GM21786 (cell line): ENCODE data around the gene AK4.
A peak's percentile ranks its signal among the peaks of the same experiment; 100 is the strongest.
"Not testable (repeated sequence)": the region's sequence is repeated elsewhere in the genome, so short reads cannot be mapped to it uniquely, and the experiment has no call there.

Experiments used
- ATAC-seq: cut with Tn5 transposase; IDR thresholded peaks from one replicate; pipeline ENCODE4 v1.9.1; 2021; ENCODE audit not compliant: unreplicated experiment

Gene AK4

DNA sequence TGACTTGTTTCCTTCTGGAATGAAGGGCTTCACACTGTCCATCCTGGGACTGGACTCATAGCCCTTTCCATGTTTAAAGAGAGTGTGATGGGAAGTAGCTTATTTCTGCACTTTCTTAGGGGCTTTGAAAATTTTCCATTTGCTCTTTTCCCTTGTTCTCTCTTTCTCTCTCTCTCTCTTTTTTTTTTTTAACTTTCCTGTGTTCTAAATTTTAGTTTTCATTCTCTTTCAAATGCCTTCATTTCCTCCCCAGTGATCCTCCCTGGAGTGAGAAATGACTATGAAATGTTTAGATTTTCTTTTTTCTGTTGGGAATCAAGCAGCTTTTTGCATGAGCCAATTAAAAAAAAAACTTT, 2.1 kb downstream of the AK4 start:
- no peak for ATAC-seq

- no peak for ATAC-seq
These were observed 2.7 kb downstream of the AK4 start for GRCh38 chr1:65150583-65151263.

- ATAC-seq, result no peak
These were observed 3.6 kb downstream of the AK4 start for GRCh38 chr1:65151641-65152040.

DNA sequence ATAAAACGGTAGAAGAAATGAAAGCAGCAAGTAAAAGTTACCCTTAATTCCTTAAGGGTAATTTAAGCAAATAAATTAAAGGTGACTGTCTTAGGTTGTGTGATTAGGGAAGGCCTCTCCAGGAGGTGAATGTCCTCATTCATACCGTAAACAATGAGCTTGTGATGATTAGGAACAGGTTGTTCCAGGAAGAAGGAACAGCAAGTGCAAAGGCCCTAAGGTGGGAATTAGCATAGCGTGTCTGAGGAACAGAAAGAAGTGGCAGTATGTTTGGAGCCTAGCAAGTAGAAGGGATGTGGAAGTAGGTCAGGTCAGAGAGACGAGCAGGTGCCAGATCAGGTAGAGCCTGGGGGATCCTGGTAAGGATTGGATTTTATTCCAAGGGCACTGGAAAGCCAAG, 5.6 kb downstream of the AK4 start:
- ATAC-seq, result no peak

DNA sequence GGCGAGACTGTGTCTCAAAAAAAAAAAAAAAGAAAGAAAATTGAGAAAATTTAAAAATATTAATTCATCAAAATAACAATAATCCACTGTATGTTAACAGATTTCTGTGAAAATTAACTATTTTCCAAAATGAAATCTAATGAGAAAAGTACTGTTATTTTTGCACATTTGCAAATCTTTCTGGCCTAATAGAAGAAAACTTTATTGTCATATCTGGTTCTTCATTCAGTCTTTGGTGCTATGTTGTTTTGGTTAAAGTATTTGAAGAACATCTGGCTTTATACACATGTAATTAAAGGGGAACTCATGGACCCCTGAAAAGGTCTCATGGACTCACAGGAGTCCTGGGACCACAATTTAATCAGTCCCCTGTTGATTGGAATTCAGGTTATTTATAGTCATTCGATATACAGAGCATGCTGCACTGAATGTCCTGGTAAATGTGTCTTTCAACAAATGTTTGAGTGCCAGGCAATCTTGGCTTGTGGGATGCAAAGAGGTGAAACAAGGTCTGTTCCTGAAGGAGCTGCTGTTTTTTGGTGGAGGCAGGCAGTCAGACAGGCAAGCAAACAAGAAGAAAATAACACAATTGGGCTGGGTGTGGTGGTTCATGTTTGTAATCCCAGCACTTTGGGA, 9.0 kb downstream of the AK4 start:
- no peak for ATAC-seq

DNA sequence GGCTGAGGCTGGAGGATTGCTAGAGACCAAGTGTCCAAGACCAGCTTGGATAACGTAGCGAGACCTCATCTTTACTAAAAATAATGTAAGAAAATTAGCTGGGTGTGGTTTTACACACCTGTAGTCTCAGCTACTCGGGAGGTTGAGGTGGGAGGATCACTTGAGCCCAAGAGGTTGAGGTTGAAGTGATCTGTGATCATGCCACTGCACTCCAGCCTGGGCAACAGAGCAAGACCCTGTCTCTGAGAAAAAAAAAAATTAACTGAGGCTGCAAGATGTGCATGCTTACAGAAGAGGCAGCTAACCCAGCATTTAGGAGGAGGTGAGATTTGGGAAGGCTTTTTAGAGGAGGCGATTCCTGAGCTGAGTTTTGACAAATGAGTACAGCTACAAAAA, 9.5 kb downstream of the AK4 start:
- ATAC-seq, result no peak

GRCh38 chr1:65159291-65159688, 11.3 kb downstream of the AK4 start:
- not testable (repeated sequence) for ATAC-seq

GRCh38 chr1:65159801-65160523, 12.0 kb downstream of the AK4 start:
- no peak for ATAC-seq

- no peak for ATAC-seq
These were observed 15.3 kb downstream of the AK4 start for GRCh38 chr1:65163201-65163805.

GRCh38 chr1:65164101-65164500, 16.1 kb downstream of the AK4 start:
- not testable (repeated sequence) for ATAC-seq

DNA sequence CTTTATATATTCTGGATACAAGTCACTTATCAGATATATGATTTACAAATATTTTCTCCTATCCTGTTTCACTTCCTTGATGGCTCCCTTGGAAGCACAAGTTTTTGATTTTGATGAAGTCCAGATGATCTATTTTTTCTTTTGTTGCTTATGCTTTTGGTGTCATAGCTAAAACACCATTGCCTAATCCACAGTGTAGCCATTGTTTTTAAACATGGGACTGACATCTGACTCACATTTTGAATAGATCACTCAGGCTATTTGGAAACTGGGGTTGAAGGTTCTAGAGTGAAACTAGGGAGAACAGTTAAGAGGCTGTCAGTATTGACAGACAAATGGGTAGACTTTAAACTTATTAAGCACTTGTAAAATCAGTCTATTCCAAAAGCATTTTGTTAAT, 16.6 kb downstream of the AK4 start:
- ATAC-seq, result no peak

DNA sequence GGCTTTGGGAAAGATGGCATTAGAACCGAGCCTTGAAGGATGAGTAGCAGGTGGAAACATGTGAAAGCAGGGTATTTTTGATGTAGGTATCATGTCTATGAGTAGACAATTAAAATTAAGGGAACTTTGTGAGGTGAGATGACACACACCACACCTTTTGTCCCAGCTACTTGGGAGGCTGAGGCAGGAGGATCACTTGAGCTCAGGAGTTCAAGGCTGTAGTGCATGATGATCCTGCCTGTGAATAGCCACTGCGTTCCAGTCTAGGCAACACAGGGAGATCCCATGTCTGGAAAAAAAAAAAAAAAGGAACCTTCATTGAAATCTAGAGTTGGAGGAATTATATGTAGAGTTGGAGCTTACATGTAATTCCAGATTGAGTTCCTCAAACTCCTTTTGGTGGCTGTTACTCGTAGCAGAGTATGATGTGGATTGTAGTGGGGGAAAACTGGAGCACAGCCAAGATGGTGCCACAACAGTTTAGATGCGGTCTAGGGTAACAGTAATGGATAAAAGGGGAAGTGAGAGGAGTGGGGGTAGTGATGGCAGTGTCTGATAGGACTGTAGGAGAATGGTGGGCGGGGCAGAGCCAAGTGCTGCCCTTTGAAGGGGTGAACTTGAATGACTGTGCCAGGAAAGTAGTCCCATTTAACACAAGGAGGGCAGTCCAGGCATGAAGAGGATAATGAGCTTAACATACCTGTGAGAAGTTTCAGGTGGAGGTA, 17.4 kb downstream of the AK4 start:
- peak; percentile 90 for ATAC-seq

- ATAC-seq, result peak; percentile 28
These were observed 18.7 kb downstream of the AK4 start for GRCh38 chr1:65166572-65167305.

DNA sequence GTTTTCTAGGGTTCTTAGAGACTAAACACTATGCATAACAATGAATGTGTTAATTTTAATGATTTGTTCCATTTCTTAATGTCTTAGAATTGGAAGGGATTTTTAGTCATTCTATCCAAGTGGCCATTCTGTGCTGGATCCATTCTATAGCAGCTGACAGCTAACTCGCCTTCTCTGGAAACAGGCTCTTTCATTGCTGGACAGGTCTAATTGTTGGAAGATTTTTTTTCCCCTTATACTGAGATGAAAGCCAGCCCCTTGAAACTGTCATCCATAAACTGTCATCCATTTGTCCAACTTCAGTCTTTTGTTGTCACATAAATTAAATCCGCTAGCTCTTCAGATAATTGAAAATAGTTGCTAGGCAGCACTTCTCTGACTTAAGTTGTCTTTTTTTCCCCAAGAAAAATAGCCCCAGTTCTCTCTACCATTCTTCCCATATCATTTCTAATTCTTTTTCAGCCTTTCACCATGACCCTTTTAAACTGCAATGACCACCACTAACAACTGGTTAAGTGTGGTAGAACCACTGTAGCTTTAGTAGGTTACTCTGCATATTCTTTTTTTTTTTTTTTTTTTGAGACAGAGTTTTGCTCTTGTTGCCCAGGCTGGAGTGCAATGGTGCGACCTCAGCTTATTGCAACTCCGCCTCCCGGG, 19.7 kb downstream of the AK4 start:
- no peak for ATAC-seq

DNA sequence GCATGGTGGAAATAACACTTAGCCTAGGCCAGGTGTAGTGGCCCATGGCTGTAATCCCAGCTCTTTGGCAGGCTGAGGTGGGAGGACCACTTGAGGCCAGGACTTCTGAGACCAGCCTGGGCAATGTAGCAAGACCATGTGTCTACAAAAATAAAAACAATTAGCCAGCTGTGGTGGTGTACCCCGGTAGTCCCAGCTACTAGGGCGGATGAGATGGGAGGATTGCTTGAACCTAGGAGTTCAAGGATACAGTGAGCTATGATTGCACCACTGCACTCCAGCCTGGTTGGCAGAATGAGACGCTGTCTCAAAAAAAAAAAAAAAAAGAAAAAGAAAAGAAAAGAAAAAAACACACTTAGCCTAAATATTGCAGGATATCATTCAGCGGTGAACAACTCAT, 20.9 kb downstream of the AK4 start:
- no peak for ATAC-seq

- no peak for ATAC-seq
These were observed 22.6 kb downstream of the AK4 start for GRCh38 chr1:65170511-65171142.

- no peak for ATAC-seq
These were observed 25.1 kb downstream of the AK4 start for GRCh38 chr1:65172936-65173690.

DNA sequence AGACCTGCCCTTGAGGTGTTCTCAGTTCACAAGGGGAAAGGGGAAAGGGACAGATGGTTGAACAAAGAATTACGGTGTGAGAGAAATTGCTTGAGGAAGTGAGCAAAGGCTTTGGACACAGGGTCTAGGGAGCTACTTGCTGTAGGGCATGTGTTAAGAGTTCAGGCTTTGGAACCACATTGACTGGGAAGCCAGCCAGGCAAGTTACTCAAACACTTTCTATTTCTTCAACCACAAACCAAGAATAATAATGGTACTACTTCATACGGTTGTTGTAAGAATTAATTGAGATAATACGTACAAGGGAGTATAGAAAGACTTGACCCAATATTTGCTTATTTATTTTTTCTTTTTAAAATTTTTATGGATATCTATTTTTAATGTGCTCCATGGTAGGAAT, 26.6 kb downstream of the AK4 start:
- ATAC-seq, result peak; percentile 94
